HepG2 (cell line): ENCODE data around the gene RNF17. TPM values are rescaled to one million over a fixed set of nuclear protein-coding genes. Genes with fewer than 3 reads are reported as not detected.

ENCODE experiments used
- BRD4 ChIP-seq: sonication (generic); formaldehyde crosslinking; IDR thresholded peaks from 2 replicates; pipeline ENCODE4 v1.4.0; 2020; ENCODE audit warnings: missing genetic modification reagents
- LBX2 ChIP-seq: sonication (generic); formaldehyde crosslinking; IDR thresholded peaks from 2 replicates; pipeline ENCODE4 v1.5.0; 2020; ENCODE audit warnings: missing genetic modification reagents, mild to moderate bottlenecking, borderline replicate concordance
- PHF21A ChIP-seq: sonication (generic); formaldehyde crosslinking; IDR thresholded peaks from 2 replicates; pipeline ENCODE4 v1.5.0; 2020; ENCODE audit warnings: mild to moderate bottlenecking, missing genetic modification reagents
- PLRG1 ChIP-seq: fragments of 450-650 bp; conservative IDR thresholded peaks from 2 replicates; pipeline ENCODE4 v1.6.1; 2016
- POLR2A ChIP-seq, 2 experiments: IDR thresholded peaks; 2 replicates each; pipeline ENCODE4 v1.6.1; 2011; ENCODE audit warnings: low read depth in 2 of 2, low read length in 2 of 2, mild to moderate bottlenecking in 1 of 2, moderate library complexity in 1 of 2; ENCODE audit not compliant: insufficient read depth in 1 of 2
- SALL1 ChIP-seq: sonication (generic); formaldehyde crosslinking; IDR thresholded peaks from 2 replicates; pipeline ENCODE4 v1.8.0; 2022; ENCODE audit warnings: mild to moderate bottlenecking, missing genetic modification reagents
- SAP130 ChIP-seq: IDR thresholded peaks from 2 replicates; pipeline ENCODE4 v1.6.1; 2016; ENCODE audit warnings: low read depth
- SP4 ChIP-seq: sonication (generic); formaldehyde crosslinking; IDR thresholded peaks from 2 replicates; pipeline ENCODE4 v1.8.1; 2023; ENCODE audit warnings: mild to moderate bottlenecking, missing genetic modification reagents
- TBX3 ChIP-seq: fragments of 450-650 bp; IDR thresholded peaks from 2 replicates; pipeline ENCODE4 v1.6.1; 2017; ENCODE audit warnings: antibody characterized with exemption, mild to moderate bottlenecking, inconsistent platforms, borderline replicate concordance
- TFDP1 ChIP-seq: IDR thresholded peaks from 2 replicates; pipeline ENCODE4 v1.6.1; 2016; ENCODE audit warnings: missing compliant biosample characterization, missing genetic modification reagents, borderline replicate concordance
- TOPORS ChIP-seq: sonication (generic); formaldehyde crosslinking; IDR thresholded peaks from 2 replicates; pipeline ENCODE4 v1.8.0; 2023; ENCODE audit warnings: mild to moderate bottlenecking, missing genetic modification reagents
- ZNF232 ChIP-seq: sonication (generic); formaldehyde crosslinking; IDR thresholded peaks from 2 replicates; pipeline ENCODE4 v1.4.0; 2020; ENCODE audit warnings: missing genetic modification reagents, borderline replicate concordance
- ZNF414 ChIP-seq: sonication (generic); formaldehyde crosslinking; IDR thresholded peaks from 2 replicates; pipeline ENCODE4 v1.5.0; 2020; ENCODE audit warnings: missing genetic modification reagents
- ZNF597 ChIP-seq: sonication (generic); formaldehyde crosslinking; IDR thresholded peaks from 2 replicates; pipeline ENCODE4 v1.5.0; 2020; ENCODE audit warnings: missing genetic modification reagents
- ZNF609 ChIP-seq: sonication (generic); formaldehyde crosslinking; IDR thresholded peaks from 2 replicates; pipeline ENCODE4 v1.4.0; 2020; ENCODE audit warnings: mild to moderate bottlenecking, missing genetic modification reagents, borderline replicate concordance
- ZSCAN25 ChIP-seq: sonication (generic); formaldehyde crosslinking; IDR thresholded peaks from 2 replicates; pipeline ENCODE4 v1.8.0; 2022; ENCODE audit warnings: mild to moderate bottlenecking, missing genetic modification reagents
- polyA plus RNA-seq, 8 experiments: library from polyadenylated mRNA; depleted of rRNA in 3 of 8; stranded (reverse) in 7 of 8; unstranded in 1 of 8; fragments of >200 nt; fragmentation: Illumina TruSeq in 4 of 8; extraction: Trizol in 4 of 8; gene quantifications; 2 replicates each; pipeline versions ENCODE4 v1.2.1 to v1.2.3, GENCODE V29; 2011 to 2016; ENCODE audit warnings: low read depth in 4 of 8, missing spikeins in 1 of 8, mixed read lengths in 1 of 8; ENCODE audit not compliant: insufficient read depth in 1 of 8
- total RNA-seq, 5 experiments: library from RNA; depleted of rRNA; stranded (reverse); fragments of >200 nt; fragmentation: Illumina TruSeq; extraction: Trizol; gene quantifications; 2 replicates each; pipeline ENCODE4 v1.2.3, GENCODE V29; 2016; ENCODE audit warnings: low read depth in 1 of 5
- TF ChIP-seq, protein P1 (sequence below): sonication (generic); formaldehyde crosslinking; IDR thresholded peaks from 2 replicates; pipeline ENCODE4 v1.4.0; 2020; ENCODE audit warnings: missing genetic modification reagents

RNF17 gene
- total and polyA plus RNA-seq, 2 of the 13 experiments (the other 11 are each of a cell fraction or from before 2014, with no cell fraction given), result not detected

DNA sequence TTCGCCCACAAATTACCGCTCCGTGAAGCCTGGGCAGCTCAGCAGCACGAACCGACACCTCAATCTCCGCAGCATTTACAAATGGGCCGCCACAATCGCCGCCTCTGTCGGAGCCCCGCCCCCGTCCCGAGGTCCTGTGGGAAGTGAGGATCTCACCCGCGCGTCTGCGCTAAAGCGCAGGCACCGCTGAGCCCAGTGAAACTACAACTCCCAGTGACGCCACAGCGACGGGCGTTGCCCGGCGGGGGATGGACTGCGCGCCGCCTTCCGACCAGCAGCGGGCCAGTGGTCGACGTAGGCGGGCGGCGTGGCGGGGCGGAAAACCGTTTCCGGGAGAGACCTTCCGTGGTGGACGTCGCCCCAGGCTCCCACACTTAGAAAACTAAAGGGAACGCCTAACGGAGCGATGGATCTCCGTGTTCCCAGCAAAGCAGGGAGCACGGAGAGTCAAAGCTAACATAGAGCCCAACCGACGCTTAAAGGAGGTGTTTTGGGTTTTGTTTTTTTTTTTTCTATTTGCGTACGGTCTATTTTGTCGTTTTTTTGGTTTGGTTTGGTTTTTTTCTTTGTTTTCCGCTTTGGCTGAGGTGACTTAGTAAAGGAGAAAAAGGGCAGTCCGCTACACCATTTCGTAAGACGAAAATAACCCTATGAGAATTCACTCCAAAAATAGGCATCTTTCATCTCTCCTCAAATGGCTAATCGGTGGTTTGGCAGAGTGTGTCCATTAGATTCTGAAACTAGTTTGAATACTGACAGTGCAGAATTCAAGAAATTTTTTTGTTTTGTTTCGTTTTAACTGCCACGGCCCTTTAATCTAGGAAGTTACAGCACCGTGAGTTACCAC is 159.0 kb downstream of the RNF17 start (continued):
- TF ChIP-seq ZNF609 (CRISPR knock-in tag), result peak; percentile 41; the same call in 1 of the 2 replicates
- TF ChIP-seq SALL1 (CRISPR knock-in tag), result peak; percentile 73
- TF ChIP-seq LBX2 (CRISPR knock-in tag), result no peak; the same call in 1 of the 2 replicates
- TF ChIP-seq ZNF414 (CRISPR knock-in tag), result 0 out of 2 replicates have a peak, but pooled peaks have one; percentile 32
- TF ChIP-seq, protein P1, sequence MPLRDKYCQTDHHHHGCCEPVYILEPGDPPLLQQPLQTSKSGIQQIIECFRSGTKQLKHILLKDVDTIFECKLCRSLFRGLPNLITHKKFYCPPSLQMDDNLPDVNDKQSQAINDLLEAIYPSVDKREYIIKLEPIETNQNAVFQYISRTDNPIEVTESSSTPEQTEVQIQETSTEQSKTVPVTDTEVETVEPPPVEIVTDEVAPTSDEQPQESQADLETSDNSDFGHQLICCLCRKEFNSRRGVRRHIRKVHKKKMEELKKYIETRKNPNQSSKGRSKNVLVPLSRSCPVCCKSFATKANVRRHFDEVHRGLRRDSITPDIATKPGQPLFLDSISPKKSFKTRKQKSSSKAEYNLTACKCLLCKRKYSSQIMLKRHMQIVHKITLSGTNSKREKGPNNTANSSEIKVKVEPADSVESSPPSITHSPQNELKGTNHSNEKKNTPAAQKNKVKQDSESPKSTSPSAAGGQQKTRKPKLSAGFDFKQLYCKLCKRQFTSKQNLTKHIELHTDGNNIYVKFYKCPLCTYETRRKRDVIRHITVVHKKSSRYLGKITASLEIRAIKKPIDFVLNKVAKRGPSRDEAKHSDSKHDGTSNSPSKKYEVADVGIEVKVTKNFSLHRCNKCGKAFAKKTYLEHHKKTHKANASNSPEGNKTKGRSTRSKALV (CRISPR knock-in tag), result 0 out of 2 replicates have a peak, but pooled peaks have one; percentile 14
- peak; percentile 90 for TF ChIP-seq TFDP1 (CRISPR knock-in tag)
- TF ChIP-seq PHF21A, result 0 out of 2 replicates have a peak, but pooled peaks have one; percentile 52
- no peak for TF ChIP-seq PLRG1
- peak; percentile 13; the same call in 1 of the 2 replicates for TF ChIP-seq TBX3
- TF ChIP-seq ZSCAN25 (CRISPR knock-in tag), result peak; percentile 26; the same call in 1 of the 2 replicates
- TF ChIP-seq SAP130, result peak; percentile 99
- 0 out of 2 replicates have a peak, but pooled peaks have one; percentile 43 for TF ChIP-seq BRD4
- TF ChIP-seq ZNF232, result peak; percentile 36; the same call in 1 of the 2 replicates
- TF ChIP-seq SP4, result peak; percentile 95
- 0 out of 2 replicates have a peak, but pooled peaks have one; percentile 15 for TF ChIP-seq TOPORS (CRISPR knock-in tag)
- TF ChIP-seq ZNF597, result no peak
- peak; percentile 82 to 93 for TF ChIP-seq POLR2A (IDR thresholded peaks at IDR 0.05; ENCODE audit: insufficient read depth in 1 of 2, low read depth in 2 of 2, low read length in 2 of 2)
